HepG2 (cell line): ENCODE data around the gene PARP1. TPM values are rescaled to one million over a fixed set of nuclear protein-coding genes. Genes with fewer than 3 reads are reported as not detected.
A peak's percentile ranks its signal among the peaks of the same experiment; 100 is the strongest.

ENCODE experiments used
- AKAP8 ChIP-seq: sonication (generic); formaldehyde crosslinking; IDR thresholded peaks from 2 replicates; pipeline ENCODE4 v1.5.1; 2020; ENCODE audit warnings: mild to moderate bottlenecking, missing genetic modification reagents
- BORCS8-MEF2B ChIP-seq: sonication (generic); formaldehyde crosslinking; IDR thresholded peaks from 2 replicates; pipeline ENCODE4 v1.8.0; 2022; ENCODE audit warnings: mild to moderate bottlenecking, missing genetic modification reagents
- DMAP1 ChIP-seq: IDR thresholded peaks from 2 replicates; pipeline ENCODE4 v1.6.1; 2016
- ETV6 ChIP-seq: sonication (generic); formaldehyde crosslinking; conservative IDR thresholded peaks from 2 replicates; pipeline ENCODE4 v1.4.0; 2020; ENCODE audit warnings: missing genetic modification reagents
- FOXA1 ChIP-seq, 2 experiments: fragments of 450-650 bp in 1 of 2; sonication (generic) in 1 of 2; formaldehyde crosslinking in 1 of 2; IDR thresholded peaks; 2 replicates each; pipeline versions ENCODE4 v1.4.0 to v1.6.1; 2016 to 2020; ENCODE audit warnings: missing genetic modification reagents in 1 of 2
- GABPB1 ChIP-seq: IDR thresholded peaks from 2 replicates; pipeline ENCODE4 v1.6.1; 2016; ENCODE audit warnings: mild to moderate bottlenecking, missing genetic modification reagents, moderate library complexity, missing compliant biosample characterization
- HMG20A ChIP-seq: IDR thresholded peaks from 2 replicates; pipeline ENCODE4 v1.6.1; 2016; ENCODE audit warnings: borderline replicate concordance
- NRL ChIP-seq: sonication (generic); formaldehyde crosslinking; IDR thresholded peaks from 2 replicates; pipeline ENCODE4 v1.5.0; 2020; ENCODE audit warnings: missing genetic modification reagents, mild to moderate bottlenecking, moderate library complexity, borderline replicate concordance
- PBX3 ChIP-seq: sonication (generic); formaldehyde crosslinking; IDR thresholded peaks from 2 replicates; pipeline ENCODE4 v1.8.1; 2023; ENCODE audit warnings: missing genetic modification reagents, inconsistent platforms, borderline replicate concordance
- RORA ChIP-seq: sonication (generic); formaldehyde crosslinking; IDR thresholded peaks from 2 replicates; pipeline ENCODE4 v1.5.0; 2020; ENCODE audit warnings: mild to moderate bottlenecking, missing genetic modification reagents, moderate library complexity
- SALL2 ChIP-seq: sonication (generic); formaldehyde crosslinking; IDR thresholded peaks from 2 replicates; pipeline ENCODE4 v1.8.1; 2023; ENCODE audit warnings: mild to moderate bottlenecking, missing genetic modification reagents, inconsistent platforms
- TFAP4 ChIP-seq: sonication (generic); IDR thresholded peaks from 2 replicates; pipeline ENCODE4 v1.6.1; 2016; ENCODE audit warnings: low read depth, borderline replicate concordance
- ZFP82 ChIP-seq: sonication (generic); formaldehyde crosslinking; IDR thresholded peaks from 2 replicates; pipeline ENCODE4 v1.5.1; 2020; ENCODE audit warnings: mild to moderate bottlenecking, missing genetic modification reagents, borderline replicate concordance
- ZNF263 ChIP-seq: sonication (generic); formaldehyde crosslinking; IDR thresholded peaks from 2 replicates; pipeline ENCODE4 v1.4.0; 2020; ENCODE audit warnings: missing genetic modification reagents
- ZNF510 ChIP-seq: sonication (generic); formaldehyde crosslinking; IDR thresholded peaks from 2 replicates; pipeline ENCODE4 v1.4.0; 2020; ENCODE audit warnings: low read depth, mild to moderate bottlenecking, missing genetic modification reagents
- ZNF614 ChIP-seq: IDR thresholded peaks from 2 replicates; pipeline ENCODE4 v1.6.1; 2018; ENCODE audit warnings: missing biosample characterization, missing genetic modification reagents, inconsistent platforms, borderline replicate concordance
- polyA plus RNA-seq, 8 experiments: library from polyadenylated mRNA; depleted of rRNA in 3 of 8; stranded (reverse) in 7 of 8; unstranded in 1 of 8; fragments of >200 nt; fragmentation: Illumina TruSeq in 4 of 8; extraction: Trizol in 4 of 8; gene quantifications; 2 replicates each; pipeline versions ENCODE4 v1.2.1 to v1.2.3, GENCODE V29; 2011 to 2016; ENCODE audit warnings: low read depth in 4 of 8, missing spikeins in 1 of 8, mixed read lengths in 1 of 8; ENCODE audit not compliant: insufficient read depth in 1 of 8
- total RNA-seq, 5 experiments: library from RNA; depleted of rRNA; stranded (reverse); fragments of >200 nt; fragmentation: Illumina TruSeq; extraction: Trizol; gene quantifications; 2 replicates each; pipeline ENCODE4 v1.2.3, GENCODE V29; 2016; ENCODE audit warnings: low read depth in 1 of 5
- TF ChIP-seq, protein P1 (sequence below): sonication (generic); formaldehyde crosslinking; IDR thresholded peaks from 2 replicates; pipeline ENCODE4 v1.4.0; 2020; ENCODE audit warnings: mild to moderate bottlenecking, low read depth, missing genetic modification reagents
- TF ChIP-seq, protein P2 (sequence below): sonication (generic); formaldehyde crosslinking; IDR thresholded peaks from 2 replicates; pipeline ENCODE4 v1.5.1; 2020; ENCODE audit warnings: missing genetic modification reagents, mild to moderate bottlenecking, borderline replicate concordance

PARP1 gene
- total and polyA plus RNA-seq, 2 of the 13 experiments (the other 11 are each of a cell fraction or from before 2014, with no cell fraction given), result 50.1 to 85.2 TPM

DNA sequence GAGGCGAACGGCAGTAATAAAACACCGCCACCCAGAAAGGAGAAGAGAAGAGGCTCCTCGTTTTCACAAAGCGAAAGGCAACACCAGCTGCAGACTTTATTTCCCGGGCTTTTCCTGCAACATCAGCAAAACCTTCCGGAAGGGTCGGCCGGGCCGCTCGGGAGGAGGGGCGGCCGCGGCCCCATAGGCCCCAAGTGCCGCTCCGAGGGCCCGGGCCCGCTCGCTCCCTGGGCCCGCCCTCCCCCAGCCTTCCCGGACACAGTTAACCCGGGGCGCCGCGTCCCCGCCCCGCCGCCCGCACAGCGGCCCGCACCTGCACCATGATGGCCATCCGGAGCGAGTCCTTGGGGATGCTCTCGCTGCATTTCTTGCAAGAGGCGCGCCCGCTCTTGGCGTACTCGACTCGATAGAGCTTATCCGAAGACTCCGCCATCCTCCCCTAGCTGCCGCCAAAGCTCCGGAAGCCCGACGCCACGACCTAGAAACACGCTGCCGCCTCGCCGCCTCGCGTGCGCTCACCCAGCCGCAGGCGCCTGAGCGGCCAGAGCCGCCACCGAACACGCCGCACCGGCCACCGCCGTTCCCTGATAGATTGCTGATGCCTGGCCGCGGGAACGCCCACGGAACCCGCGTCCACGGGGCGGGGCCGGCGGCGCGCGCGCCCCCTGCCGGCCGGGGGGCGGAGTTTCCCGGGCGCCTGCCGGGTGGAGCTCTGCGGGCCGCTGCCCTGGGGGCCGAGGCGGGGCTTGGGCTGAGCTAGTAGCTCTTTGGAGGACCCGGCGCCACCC, at the start of gene PARP1 (continued):
- peak; percentile 80; the same call in 1 of the 2 replicates for TF ChIP-seq PBX3 (CRISPR knock-in tag)
- peak; percentile 70 for TF ChIP-seq DMAP1 (CRISPR knock-in tag)
- peak; percentile 81 for TF ChIP-seq GABPB1
- no peak for TF ChIP-seq FOXA1 (IDR thresholded peaks at IDR 0.05)
- TF ChIP-seq FOXA1 (CRISPR knock-in tag; IDR thresholded peaks at IDR 0.05), result no peak
- TF ChIP-seq ZNF263 (CRISPR knock-in tag), result peak; percentile 62
- no peak; the same call in 1 of the 2 replicates for TF ChIP-seq TFAP4
- TF ChIP-seq, protein P1, sequence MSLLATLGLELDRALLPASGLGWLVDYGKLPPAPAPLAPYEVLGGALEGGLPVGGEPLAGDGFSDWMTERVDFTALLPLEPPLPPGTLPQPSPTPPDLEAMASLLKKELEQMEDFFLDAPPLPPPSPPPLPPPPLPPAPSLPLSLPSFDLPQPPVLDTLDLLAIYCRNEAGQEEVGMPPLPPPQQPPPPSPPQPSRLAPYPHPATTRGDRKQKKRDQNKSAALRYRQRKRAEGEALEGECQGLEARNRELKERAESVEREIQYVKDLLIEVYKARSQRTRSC, result peak; percentile 51; the same call in 1 of the 2 replicates
- no peak; the same call in 1 of the 2 replicates for TF ChIP-seq ZNF510
- TF ChIP-seq ZFP82 (CRISPR knock-in tag), result peak; percentile 74; the same call in 1 of the 2 replicates
- no peak for TF ChIP-seq RORA (CRISPR knock-in tag)
- TF ChIP-seq NRL, result peak; percentile 69; the same call in 1 of the 2 replicates
- TF ChIP-seq ZNF614 (CRISPR knock-in tag), result no peak
- TF ChIP-seq HMG20A (CRISPR knock-in tag), result no peak
- TF ChIP-seq AKAP8, result no peak
- TF ChIP-seq, protein P2, sequence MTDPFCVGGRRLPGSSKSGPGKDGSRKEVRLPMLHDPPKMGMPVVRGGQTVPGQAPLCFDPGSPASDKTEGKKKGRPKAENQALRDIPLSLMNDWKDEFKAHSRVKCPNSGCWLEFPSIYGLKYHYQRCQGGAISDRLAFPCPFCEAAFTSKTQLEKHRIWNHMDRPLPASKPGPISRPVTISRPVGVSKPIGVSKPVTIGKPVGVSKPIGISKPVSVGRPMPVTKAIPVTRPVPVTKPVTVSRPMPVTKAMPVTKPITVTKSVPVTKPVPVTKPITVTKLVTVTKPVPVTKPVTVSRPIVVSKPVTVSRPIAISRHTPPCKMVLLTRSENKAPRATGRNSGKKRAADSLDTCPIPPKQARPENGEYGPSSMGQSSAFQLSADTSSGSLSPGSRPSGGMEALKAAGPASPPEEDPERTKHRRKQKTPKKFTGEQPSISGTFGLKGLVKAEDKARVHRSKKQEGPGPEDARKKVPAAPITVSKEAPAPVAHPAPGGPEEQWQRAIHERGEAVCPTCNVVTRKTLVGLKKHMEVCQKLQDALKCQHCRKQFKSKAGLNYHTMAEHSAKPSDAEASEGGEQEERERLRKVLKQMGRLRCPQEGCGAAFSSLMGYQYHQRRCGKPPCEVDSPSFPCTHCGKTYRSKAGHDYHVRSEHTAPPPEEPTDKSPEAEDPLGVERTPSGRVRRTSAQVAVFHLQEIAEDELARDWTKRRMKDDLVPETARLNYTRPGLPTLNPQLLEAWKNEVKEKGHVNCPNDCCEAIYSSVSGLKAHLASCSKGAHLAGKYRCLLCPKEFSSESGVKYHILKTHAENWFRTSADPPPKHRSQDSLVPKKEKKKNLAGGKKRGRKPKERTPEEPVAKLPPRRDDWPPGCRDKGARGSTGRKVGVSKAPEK (CRISPR knock-in tag), result no peak
- TF ChIP-seq SALL2 (CRISPR knock-in tag), result peak; percentile 42; the same call in 1 of the 2 replicates
- peak; percentile 75 for TF ChIP-seq BORCS8-MEF2B (CRISPR knock-in tag)
- no peak; the same call in 1 of the 2 replicates for TF ChIP-seq ETV6 (CRISPR knock-in tag)
